Sciatic nerve (tissue), 2 donors: ENCODE measurements around the gene MARCHF10. TPM values are rescaled to one million over a fixed set of nuclear protein-coding genes. Genes with fewer than 3 reads are reported as not detected.
"Not testable (repeated sequence)": the region's sequence is repeated elsewhere in the genome, so short reads cannot be mapped to it uniquely, and the experiment has no call there.

Experiments
- ATAC-seq: fragments of 200-7000 bp; cut with Tn5 transposase; one replicate; pipeline ENCODE4 v1.9.1; 2020; ENCODE audit warnings: mild to moderate bottlenecking, moderate library complexity
- DNase-seq: peaks from one replicate; pipeline ENCODE4 v3.0.0-alpha.2; 2020; ENCODE audit warnings: low spot score
- intact Hi-C: fragments of 100-400 bp; cut with DNase I; formaldehyde crosslinking; loops from one replicate; pipeline ENCODE4 v1.14.2; 2022
- total RNA-seq: library from RNA; stranded (reverse); fragmentation: NEBNext Ultra II Directional; extraction: Animal tissue kit (Norgen Biotek cat#: 25700); gene quantifications from one replicate; pipeline ENCODE4 v1.2.1, GENCODE V29; 2021
- donor health status: DM: no; HTN: no; CAD: no.
- donor health status: DM: no; HTN: no; CAD: no.

Gene MARCHF10
- total RNA-seq, 1 donor from 2014 or later = 2.1 TPM

- no peak for ATAC-seq
Observed at GRCh38 chr17:62708587-62708986, 99.5 kb downstream of the MARCHF10 start.

DNA sequence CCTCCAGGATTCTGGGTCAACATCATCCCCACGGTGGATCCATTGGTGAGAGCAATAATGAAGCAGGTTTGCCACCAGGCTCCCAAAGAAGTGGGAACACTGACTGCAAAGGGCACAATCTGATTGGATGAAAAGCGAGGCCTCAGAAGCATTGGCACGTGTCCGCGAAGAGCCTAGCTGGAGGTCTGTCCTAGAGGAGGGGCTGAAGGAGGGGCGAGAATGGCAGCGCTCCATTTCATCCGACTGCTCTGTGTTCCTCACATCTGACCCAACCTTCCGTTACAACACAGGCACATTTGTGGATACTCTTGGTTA lies 100.7 kb downstream of the MARCHF10 start:
- intact Hi-C loops = loop anchor here (10.0 kb wide), 1 partner anchor 697 kb away; no protein-coding TSS in a partner anchor
- ATAC-seq (no peak), DNase-seq (no peak)

More at GRCh38 chr17:62708587-62708986, 99.5 kb downstream of the MARCHF10 start:
- DNase-seq = no peak
- intact Hi-C loops = loop anchor here (10.0 kb wide), 1 partner anchor 696 kb away; no protein-coding TSS in a partner anchor

GRCh38 chr17:62706598-62707424 lies 101.3 kb downstream of the MARCHF10 start:
- DNase-seq (no peak), ATAC-seq (no peak)
- intact Hi-C loops = loop anchor here (10.0 kb wide), 1 partner anchor 698 kb away; no protein-coding TSS in a partner anchor

DNA sequence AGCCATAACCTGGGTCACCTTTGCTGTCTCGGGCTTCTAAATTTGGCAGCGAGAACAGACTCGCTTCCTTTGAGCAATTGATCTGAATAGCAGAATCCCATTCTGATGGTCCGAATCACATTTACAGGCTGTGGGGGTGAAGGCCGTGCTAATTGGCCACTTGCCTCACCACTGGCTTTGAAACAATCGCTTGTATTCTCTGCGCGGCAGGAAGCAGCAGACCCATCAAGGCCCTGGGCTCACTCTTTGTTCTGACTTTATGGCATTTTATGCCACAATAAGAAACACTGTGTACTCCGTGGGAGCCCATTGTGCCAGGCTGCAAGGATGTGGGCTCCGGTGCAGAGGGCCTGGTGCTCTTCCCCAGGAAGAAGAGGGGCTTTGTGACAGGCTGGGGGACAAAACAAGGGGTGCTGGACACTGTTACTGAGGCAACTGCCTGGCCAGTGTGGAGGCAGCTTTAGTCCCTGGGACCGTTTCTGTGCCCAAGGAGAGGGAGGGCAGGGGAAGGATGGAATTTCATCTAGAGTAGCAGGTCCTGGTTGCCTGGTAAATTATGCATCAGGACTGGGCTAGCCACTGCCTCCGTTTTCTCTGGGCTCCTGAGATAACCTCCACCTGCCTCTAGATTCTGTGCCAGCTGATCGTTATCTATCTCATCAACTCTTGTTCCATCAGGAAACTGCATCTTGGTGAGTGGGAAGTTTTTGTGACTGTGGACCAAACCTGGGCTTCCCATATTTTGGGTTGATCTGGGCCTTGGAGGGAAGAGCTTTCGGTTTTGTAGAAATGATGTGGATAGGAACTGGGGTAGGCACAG lies 102.1 kb downstream of the MARCHF10 start:
- ATAC-seq (peak; percentile 67), DNase-seq (no peak)
- intact Hi-C loops = loop anchor here (10.0 kb wide), 1 partner anchor 699 kb away; no protein-coding TSS in a partner anchor

DNA sequence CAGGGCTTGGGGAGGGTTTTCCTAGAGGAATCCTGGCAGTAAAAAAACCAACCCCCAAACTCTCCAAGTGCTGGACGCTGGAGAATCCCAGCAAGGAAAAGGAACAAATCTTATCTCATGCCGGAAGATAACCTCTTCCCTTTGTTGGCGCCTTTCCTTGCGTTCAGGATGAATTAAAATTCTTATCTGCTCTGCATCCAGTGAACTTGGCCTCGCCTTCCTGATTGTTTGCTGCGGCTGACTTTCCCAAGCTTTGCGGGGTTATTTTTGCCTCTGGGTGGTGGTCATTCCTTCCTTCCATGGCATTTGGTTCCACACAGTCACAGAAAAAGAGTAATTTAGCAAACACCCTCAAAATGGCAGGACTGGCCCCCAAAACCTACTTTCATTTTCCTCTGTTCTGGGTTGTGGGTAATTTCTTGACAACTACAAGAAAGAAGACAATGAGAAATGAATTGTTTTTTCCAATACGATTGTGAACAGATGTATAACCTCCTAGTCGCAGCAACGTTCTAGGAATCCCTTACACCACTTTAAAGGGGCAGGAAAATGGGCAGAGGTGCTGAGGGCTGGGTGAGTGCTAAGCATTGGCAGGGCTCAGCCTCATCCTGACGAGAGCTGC lies 102.8 kb downstream of the MARCHF10 start:
- DNase-seq = no peak

GRCh38 chr17:62704381-62704971 lies 103.6 kb downstream of the MARCHF10 start:
- DNase-seq = peak; percentile 72
- peak; percentile 37 for ATAC-seq
- intact Hi-C loops = loop anchor here (5.0 to 10.0 kb wide), 2 partner anchors 263 to 700 kb away; partner anchors contain the start of gene TANC2

More for the DNA sequence above, 102.8 kb downstream of the MARCHF10 start:
- intact Hi-C loops = loop anchor here (10.0 kb wide), 1 partner anchor 700 kb away; no protein-coding TSS in a partner anchor
- ATAC-seq = peak; percentile 11

- DNase-seq (peak; percentile 89), ATAC-seq (peak; percentile 85)
- intact Hi-C loops = loop anchor here (5.0 to 10.0 kb wide), 2 partner anchors 263 to 701 kb away; partner anchors contain the start of gene TANC2
Observed at GRCh38 chr17:62703776-62704380, 104.2 kb downstream of the MARCHF10 start.

DNA sequence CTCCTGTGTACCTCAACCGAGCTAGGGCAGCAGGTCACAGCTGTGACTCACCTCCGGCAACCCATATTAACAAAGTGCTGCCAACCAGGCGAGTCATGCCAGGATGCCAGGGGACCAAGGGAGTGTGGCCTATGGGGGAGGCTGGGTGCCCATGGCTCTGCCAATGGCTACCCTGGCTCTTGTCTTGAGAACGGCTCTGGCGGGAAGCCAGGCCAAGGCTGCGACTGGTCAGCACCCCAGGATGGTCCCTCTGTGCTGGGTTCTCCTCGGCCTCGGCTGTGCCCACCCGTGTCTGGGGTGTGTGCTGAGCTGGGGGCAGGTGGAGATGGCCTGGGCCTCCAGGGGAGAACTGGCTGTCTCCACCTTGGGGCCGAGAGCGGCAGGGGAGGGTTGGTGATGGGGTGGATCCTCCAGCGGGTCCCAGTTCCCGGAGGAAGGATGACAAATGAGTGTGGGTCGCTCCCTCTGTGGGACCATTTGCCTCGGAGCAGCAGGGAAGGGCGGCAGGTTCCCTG lies 104.8 kb downstream of the MARCHF10 start:
- no peak for DNase-seq
- ATAC-seq = peak; percentile 19
- intact Hi-C loops = loop anchor here (5.0 to 10.0 kb wide), 2 partner anchors 264 to 701 kb away; partner anchors contain the start of gene TANC2

DNA sequence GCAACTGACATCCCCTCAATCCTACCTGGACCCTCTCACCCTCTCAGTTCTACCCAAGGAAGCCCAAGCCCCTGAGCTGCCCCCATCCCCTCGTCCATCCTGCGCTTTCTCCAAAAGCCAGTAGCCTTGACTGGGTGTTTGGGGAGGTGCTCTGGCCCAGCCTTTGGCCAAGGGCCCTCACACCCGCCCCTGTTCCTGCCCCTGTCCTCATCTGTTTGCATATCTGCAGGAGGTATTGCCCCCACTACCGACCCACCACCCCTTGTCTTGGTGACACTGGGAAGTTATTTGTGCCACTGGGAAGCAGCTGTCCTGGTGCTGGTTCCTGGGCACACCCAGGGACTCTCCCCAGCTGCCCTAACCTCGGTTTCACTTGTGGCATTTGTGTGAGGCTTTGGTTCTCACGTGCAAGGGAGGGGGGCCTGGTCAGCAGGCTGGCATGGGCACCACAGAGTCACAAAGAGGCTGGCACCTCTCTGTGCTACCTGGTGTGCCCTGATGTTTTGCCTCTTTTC lies 105.3 kb downstream of the MARCHF10 start:
- DNase-seq (no peak), ATAC-seq (no peak)
- intact Hi-C loops = loop anchor here (5.0 to 10.0 kb wide), 2 partner anchors 264 to 702 kb away; partner anchors contain the start of gene TANC2

- DNase-seq = no peak
- ATAC-seq = no peak
- intact Hi-C loops = loop anchor here (5.0 to 10.0 kb wide), 2 partner anchors 266 to 703 kb away; partner anchors contain the start of gene TANC2
Observed at GRCh38 chr17:62701706-62702085, 106.4 kb downstream of the MARCHF10 start.

DNA sequence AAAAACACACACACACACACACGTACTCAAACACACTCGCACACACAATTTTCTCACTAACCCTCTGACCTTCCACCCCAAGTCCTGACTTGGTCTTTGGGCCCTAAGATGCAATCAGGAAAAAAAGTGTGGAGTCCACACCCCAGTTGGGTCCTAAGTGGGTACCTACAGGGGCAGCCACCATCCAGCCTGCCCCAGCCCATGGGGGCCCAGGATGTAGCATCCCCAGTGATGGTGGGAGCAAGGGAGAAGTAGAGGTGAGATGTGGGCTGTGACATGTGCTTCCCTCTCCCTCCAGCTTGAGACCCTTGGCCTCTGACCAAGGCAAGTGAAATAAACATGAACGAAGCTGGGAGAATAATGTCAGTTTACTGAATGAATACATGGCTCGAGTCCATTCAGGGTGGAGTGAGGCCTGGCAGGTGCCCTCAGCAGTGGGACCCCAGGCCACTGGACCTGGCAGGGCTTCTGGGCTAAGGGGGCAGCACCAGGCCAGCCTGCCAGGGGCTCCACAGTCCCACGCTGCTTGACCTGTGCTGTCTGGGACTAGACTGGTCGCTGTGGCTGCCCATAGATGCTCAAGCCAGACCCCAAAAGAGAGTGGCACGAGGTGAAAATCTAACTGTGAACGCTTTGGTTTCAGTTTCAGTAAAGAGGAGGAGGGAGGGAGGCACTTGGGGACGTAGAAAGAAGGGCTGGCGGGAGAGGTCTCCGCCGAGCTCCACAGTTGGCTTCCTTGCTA lies 107.0 kb downstream of the MARCHF10 start:
- ATAC-seq = no peak
- intact Hi-C loops = loop anchor here (5.0 to 10.0 kb wide), 2 partner anchors 266 to 704 kb away; partner anchors contain the start of gene TANC2
- DNase-seq = no peak

GRCh38 chr17:62698459-62698858 lies 109.7 kb downstream of the MARCHF10 start:
- DNase-seq = peak; percentile 51
- intact Hi-C loops, ATAC-seq: not testable (repeated sequence)

DNA sequence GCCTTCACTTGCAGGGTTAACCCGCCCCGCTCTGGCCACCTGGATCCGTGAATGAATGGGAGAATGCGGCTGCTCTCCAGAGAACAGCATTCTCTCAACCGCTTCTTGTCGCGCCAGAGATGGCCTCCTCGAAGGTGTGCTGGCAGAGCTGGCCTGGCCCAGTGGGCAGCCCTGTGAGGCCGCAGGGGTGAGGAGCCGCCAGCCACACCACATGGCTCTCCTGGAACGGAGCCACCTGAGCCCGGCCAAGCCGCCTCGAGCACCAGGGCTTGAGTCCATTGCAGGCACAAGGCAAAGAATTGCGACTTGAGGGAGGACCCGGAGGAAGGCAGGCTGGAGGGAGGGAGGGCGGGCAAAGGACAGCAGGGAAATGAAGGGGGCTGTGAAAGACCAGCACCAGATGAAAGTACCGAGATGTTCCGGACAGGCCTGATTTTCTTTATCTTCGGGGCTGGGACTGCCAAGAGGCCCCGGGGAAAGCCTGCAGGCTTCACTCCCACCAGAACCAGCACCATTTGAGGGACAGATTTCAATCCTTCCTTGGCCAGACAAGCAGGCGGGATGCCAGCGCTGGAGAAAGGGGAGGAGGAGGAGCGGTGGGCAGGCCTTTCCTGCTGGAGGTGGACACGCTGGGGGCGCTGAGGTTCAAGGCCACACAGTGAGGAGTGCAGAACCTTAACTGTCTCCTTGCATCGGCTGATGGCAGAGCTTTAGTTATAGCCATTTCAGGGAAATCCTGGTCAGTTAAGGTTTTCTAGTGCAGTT lies 111.2 kb downstream of the MARCHF10 start:
- intact Hi-C loops = no loop called here
- ATAC-seq = peak; percentile 9
- peak; percentile 58 for DNase-seq

GRCh38 chr17:62696256-62696655 lies 111.9 kb downstream of the MARCHF10 start:
- intact Hi-C loops = no loop called here
- DNase-seq (peak; percentile 45), ATAC-seq (no peak)

GRCh38 chr17:62695093-62695738 lies 112.9 kb downstream of the MARCHF10 start:
- intact Hi-C loops, ATAC-seq, DNase-seq: not testable (repeated sequence)
